ENCODE measurements around the gene NFX1.

The NFX1 gene

DNA sequence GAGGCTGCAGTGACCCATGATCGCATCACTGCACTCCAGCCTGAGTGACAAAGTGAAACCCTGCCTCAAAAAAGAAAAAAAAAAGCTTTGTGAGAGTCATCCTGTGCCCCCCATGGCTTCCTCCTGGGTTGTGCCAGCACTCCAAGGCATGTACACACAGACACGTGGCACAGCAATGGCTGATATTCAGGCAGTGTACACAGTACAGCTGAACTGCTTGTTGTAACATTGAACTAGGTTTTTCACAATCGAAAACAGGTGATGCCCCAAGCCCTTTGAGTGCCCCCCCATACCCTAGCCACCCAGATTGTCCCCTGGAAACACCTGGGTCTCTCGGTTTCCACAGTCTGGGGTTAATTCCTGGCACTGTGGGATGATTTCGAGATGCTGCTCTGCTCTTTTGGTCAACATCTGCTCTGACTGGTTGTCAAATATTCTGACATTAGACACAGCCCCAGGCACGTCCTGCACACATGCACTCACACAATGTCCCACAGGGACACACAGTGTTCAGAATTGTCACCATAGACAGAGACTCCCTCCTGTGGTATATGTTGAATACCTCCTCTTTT, 41.1 kb upstream of the NFX1 start:
- ATAC-seq, result peak; percentile 25; the same call in 1 of the 3 replicates
- TF ChIP-seq, protein P1, sequence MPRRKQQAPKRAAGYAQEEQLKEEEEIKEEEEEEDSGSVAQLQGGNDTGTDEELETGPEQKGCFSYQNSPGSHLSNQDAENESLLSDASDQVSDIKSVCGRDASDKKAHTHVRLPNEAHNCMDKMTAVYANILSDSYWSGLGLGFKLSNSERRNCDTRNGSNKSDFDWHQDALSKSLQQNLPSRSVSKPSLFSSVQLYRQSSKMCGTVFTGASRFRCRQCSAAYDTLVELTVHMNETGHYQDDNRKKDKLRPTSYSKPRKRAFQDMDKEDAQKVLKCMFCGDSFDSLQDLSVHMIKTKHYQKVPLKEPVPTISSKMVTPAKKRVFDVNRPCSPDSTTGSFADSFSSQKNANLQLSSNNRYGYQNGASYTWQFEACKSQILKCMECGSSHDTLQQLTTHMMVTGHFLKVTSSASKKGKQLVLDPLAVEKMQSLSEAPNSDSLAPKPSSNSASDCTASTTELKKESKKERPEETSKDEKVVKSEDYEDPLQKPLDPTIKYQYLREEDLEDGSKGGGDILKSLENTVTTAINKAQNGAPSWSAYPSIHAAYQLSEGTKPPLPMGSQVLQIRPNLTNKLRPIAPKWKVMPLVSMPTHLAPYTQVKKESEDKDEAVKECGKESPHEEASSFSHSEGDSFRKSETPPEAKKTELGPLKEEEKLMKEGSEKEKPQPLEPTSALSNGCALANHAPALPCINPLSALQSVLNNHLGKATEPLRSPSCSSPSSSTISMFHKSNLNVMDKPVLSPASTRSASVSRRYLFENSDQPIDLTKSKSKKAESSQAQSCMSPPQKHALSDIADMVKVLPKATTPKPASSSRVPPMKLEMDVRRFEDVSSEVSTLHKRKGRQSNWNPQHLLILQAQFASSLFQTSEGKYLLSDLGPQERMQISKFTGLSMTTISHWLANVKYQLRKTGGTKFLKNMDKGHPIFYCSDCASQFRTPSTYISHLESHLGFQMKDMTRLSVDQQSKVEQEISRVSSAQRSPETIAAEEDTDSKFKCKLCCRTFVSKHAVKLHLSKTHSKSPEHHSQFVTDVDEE (CRISPR knock-in tag; IDR thresholded peaks at IDR 0.05), result no peak
- TF ChIP-seq GLIS3 (CRISPR knock-in tag; IDR thresholded peaks at IDR 0.05) (no peak), OSR1 (CRISPR knock-in tag; IDR thresholded peaks at IDR 0.05) (no peak), ZC3H10 (CRISPR knock-in tag; IDR thresholded peaks at IDR 0.05) (no peak), ESRRG (CRISPR knock-in tag; IDR thresholded peaks at IDR 0.05) (no peak), BACH2 (CRISPR knock-in tag; IDR thresholded peaks at IDR 0.05; ENCODE audit: borderline replicate concordance) (no peak), PPARA (CRISPR knock-in tag; IDR thresholded peaks at IDR 0.05; ENCODE audit: borderline replicate concordance) (no peak), ZNF70 (CRISPR knock-in tag; IDR thresholded peaks at IDR 0.05) (no peak), CSDC2 (CRISPR knock-in tag; IDR thresholded peaks at IDR 0.05) (no peak), ARNTL (CRISPR knock-in tag; IDR thresholded peaks at IDR 0.05; ENCODE audit: borderline replicate concordance, low read depth) (no peak), ISL1 (CRISPR knock-in tag; IDR thresholded peaks at IDR 0.05) (no peak), SNAI2 (CRISPR knock-in tag; IDR thresholded peaks at IDR 0.05) (no peak), TOX (CRISPR knock-in tag; IDR thresholded peaks at IDR 0.05; ENCODE audit: borderline replicate concordance) (no peak), TCF4 (CRISPR knock-in tag; IDR thresholded peaks at IDR 0.05; ENCODE audit: borderline replicate concordance) (no peak)
- TF ChIP-seq, protein P2, sequence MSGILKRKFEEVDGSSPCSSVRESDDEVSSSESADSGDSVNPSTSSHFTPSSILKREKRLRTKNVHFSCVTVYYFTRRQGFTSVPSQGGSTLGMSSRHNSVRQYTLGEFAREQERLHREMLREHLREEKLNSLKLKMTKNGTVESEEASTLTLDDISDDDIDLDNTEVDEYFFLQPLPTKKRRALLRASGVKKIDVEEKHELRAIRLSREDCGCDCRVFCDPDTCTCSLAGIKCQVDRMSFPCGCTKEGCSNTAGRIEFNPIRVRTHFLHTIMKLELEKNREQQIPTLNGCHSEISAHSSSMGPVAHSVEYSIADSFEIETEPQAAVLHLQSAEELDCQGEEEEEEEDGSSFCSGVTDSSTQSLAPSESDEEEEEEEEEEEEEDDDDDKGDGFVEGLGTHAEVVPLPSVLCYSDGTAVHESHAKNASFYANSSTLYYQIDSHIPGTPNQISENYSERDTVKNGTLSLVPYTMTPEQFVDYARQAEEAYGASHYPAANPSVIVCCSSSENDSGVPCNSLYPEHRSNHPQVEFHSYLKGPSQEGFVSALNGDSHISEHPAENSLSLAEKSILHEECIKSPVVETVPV (CRISPR knock-in tag; IDR thresholded peaks at IDR 0.05), result no peak
- TF ChIP-seq, protein P3, sequence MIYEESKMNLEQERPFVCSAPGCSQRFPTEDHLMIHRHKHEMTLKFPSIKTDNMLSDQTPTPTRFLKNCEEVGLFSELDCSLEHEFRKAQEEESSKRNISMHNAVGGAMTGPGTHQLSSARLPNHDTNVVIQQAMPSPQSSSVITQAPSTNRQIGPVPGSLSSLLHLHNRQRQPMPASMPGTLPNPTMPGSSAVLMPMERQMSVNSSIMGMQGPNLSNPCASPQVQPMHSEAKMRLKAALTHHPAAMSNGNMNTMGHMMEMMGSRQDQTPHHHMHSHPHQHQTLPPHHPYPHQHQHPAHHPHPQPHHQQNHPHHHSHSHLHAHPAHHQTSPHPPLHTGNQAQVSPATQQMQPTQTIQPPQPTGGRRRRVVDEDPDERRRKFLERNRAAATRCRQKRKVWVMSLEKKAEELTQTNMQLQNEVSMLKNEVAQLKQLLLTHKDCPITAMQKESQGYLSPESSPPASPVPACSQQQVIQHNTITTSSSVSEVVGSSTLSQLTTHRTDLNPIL (CRISPR knock-in tag; IDR thresholded peaks at IDR 0.05; ENCODE audit: low read depth), result no peak
- TF ChIP-seq, protein P4, sequence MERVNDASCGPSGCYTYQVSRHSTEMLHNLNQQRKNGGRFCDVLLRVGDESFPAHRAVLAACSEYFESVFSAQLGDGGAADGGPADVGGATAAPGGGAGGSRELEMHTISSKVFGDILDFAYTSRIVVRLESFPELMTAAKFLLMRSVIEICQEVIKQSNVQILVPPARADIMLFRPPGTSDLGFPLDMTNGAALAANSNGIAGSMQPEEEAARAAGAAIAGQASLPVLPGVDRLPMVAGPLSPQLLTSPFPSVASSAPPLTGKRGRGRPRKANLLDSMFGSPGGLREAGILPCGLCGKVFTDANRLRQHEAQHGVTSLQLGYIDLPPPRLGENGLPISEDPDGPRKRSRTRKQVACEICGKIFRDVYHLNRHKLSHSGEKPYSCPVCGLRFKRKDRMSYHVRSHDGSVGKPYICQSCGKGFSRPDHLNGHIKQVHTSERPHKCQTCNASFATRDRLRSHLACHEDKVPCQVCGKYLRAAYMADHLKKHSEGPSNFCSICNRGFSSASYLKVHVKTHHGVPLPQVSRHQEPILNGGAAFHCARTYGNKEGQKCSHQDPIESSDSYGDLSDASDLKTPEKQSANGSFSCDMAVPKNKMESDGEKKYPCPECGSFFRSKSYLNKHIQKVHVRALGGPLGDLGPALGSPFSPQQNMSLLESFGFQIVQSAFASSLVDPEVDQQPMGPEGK (CRISPR knock-in tag; IDR thresholded peaks at IDR 0.05; ENCODE audit: borderline replicate concordance), result no peak

DNA sequence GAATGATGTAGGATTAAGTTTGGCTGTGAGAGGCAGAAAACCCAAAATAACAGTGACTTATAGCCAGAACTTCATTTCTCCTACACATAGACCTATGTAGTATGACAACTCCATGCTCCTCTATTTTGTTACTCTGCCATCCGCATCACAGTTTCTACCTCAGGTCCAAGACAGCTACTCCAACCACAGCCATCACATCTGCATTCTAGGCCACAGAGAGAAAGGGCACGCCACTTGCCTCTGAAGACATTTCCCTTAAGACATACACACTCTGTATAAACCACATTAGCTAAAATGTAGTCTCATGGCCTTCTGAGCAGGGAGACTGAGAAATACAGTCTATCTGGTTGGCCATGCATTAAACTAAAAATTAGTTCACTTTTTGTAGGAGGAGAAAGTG, 40.3 kb upstream of the NFX1 start:
- TF ChIP-seq, protein P4 (CRISPR knock-in tag; IDR thresholded peaks at IDR 0.05; ENCODE audit: borderline replicate concordance), result no peak
- no peak for TF ChIP-seq OSR1 (CRISPR knock-in tag; IDR thresholded peaks at IDR 0.05)
- no peak for TF ChIP-seq ISL1 (CRISPR knock-in tag; IDR thresholded peaks at IDR 0.05)
- TF ChIP-seq, protein P3 (CRISPR knock-in tag; IDR thresholded peaks at IDR 0.05; ENCODE audit: low read depth), result no peak
- TF ChIP-seq, protein P5, sequence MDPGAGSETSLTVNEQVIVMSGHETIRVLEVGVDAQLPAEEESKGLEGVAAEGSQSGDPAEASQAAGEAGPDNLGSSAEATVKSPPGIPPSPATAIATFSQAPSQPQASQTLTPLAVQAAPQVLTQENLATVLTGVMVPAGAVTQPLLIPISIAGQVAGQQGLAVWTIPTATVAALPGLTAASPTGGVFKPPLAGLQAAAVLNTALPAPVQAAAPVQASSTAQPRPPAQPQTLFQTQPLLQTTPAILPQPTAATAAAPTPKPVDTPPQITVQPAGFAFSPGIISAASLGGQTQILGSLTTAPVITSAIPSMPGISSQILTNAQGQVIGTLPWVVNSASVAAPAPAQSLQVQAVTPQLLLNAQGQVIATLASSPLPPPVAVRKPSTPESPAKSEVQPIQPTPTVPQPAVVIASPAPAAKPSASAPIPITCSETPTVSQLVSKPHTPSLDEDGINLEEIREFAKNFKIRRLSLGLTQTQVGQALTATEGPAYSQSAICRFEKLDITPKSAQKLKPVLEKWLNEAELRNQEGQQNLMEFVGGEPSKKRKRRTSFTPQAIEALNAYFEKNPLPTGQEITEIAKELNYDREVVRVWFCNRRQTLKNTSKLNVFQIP (CRISPR knock-in tag; IDR thresholded peaks at IDR 0.05; ENCODE audit: borderline replicate concordance, low read depth), result no peak
- no peak for TF ChIP-seq BACH2 (CRISPR knock-in tag; IDR thresholded peaks at IDR 0.05; ENCODE audit: borderline replicate concordance)
- no peak for TF ChIP-seq PPARA (CRISPR knock-in tag; IDR thresholded peaks at IDR 0.05; ENCODE audit: borderline replicate concordance)
- no peak for TF ChIP-seq ZC3H10 (CRISPR knock-in tag; IDR thresholded peaks at IDR 0.05)
- no peak for TF ChIP-seq RARB (CRISPR knock-in tag; IDR thresholded peaks at IDR 0.05)
- no peak for TF ChIP-seq ZNF70 (CRISPR knock-in tag; IDR thresholded peaks at IDR 0.05)
- TF ChIP-seq SNAI2 (CRISPR knock-in tag; IDR thresholded peaks at IDR 0.05), result no peak
- no peak for TF ChIP-seq ZFP3 (CRISPR knock-in tag; IDR thresholded peaks at IDR 0.05)
- no peak for ATAC-seq

All from SK-N-SH treated with all-trans-retinoic acid at 6 μM for 48 hours (cell line).